Measurements from ENCODE around the gene GNAL.
A peak's percentile ranks its signal among the peaks of the same experiment; 100 is the strongest.

GNAL gene

DNA sequence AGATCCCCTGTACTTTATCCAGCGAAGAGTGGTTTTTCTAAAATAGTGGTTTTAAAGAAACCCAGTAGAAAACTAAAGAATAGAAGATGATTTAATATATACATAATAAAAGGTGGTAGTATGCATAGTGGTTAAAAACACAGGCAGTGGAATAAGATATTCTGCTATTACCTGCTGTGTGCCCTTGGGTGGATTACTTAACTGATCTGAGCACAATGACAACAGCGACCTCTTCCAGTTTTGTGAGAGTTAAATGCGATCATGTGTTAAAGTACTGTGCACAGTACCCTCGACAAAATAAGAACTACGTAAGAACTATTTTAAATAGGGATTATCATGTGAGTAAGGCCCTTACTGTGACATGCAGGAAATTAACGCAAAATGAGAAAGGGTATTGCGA, 132.1 kb downstream of the GNAL start:
- TF ChIP-seq, protein P1, sequence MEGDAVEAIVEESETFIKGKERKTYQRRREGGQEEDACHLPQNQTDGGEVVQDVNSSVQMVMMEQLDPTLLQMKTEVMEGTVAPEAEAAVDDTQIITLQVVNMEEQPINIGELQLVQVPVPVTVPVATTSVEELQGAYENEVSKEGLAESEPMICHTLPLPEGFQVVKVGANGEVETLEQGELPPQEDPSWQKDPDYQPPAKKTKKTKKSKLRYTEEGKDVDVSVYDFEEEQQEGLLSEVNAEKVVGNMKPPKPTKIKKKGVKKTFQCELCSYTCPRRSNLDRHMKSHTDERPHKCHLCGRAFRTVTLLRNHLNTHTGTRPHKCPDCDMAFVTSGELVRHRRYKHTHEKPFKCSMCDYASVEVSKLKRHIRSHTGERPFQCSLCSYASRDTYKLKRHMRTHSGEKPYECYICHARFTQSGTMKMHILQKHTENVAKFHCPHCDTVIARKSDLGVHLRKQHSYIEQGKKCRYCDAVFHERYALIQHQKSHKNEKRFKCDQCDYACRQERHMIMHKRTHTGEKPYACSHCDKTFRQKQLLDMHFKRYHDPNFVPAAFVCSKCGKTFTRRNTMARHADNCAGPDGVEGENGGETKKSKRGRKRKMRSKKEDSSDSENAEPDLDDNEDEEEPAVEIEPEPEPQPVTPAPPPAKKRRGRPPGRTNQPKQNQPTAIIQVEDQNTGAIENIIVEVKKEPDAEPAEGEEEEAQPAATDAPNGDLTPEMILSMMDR (IDR thresholded peaks at IDR 0.05; ENCODE audit: borderline replicate concordance, insufficient read depth, low read depth, low read length) = no peak
- no peak overlapping the region for H3K4me3 ChIP-seq (ENCODE audit: low read depth, low read length)

DNA sequence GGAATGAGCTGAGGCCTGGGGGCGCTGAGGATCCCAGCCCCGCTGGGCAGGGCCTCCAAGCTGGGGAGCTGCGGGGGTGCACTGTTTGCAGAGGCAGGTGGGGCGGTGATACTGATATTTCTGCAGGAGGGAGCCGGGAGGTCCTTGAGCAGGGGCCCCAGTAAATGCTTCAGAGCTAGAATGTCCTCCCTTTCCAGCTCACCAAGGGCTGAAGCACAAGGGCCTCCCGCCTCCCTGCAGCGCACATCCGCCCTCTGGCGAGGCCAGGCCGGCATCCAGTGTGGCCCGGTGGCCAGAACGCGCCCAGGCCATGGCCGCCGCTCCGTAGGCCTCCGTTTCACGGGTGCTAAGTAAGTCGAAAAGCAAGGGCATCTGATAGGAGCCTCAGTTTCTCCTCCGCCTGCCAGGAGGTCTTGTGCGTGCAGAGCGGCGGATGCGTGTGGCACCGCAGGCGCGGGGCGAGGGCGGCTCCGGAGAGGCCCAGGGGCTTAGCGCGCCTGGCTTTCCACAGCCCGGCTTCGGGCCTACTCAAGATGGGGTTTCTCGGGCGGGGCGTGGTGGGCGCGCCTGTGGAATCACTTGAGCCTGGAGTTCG, 132.7 kb downstream of the GNAL start:
- TF ChIP-seq, protein P1 (IDR thresholded peaks at IDR 0.05; ENCODE audit: borderline replicate concordance, insufficient read depth, low read depth, low read length) = no peak
- H3K4me3 ChIP-seq (ENCODE audit: low read depth, low read length) = no peak overlapping the region

DNA sequence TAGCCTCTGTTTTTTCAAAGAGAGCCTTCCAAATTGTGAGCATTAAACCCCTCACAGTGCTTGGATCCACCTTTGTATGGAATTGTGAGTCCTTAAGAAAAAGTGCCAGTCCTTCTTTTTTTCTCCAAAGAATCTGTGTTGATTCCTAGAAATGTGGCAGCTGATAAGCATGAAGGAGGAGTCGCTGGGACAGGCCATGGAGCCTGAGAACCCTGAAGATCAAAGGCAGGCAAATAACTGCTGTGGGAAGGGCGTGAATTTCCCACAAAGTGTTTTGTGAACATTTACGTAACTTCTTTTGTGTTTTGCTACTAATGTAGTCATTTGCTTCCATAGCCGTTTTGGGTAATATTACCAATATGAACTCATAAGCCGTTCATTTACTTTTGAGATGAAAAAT, 134.5 kb downstream of the GNAL start:
- TF ChIP-seq, protein P1 (IDR thresholded peaks at IDR 0.05; ENCODE audit: borderline replicate concordance, insufficient read depth, low read depth, low read length) = no peak
- H3K4me3 ChIP-seq (ENCODE audit: low read depth, low read length) = no peak overlapping the region

DNA sequence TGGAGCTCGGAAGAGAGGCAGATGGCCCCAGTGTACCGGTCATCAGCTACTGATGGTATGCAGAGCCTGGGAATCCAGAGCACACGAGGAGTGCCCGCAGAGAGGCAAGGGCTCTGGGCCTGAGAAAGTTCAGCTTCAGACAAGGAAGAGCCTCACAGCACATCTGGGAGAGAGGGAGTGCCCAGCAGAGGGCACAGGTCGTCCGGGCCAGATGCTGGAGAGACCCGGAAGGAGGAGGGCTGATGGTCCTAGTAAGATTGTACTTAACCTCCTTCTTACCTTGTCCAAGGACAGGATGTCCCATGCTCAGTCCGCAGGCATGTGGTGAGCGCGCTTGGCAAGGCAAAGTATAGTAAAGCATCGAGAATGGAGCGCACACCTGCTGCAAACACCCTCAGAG, 137.8 kb downstream of the GNAL start:
- TF ChIP-seq, protein P1 (IDR thresholded peaks at IDR 0.05; ENCODE audit: borderline replicate concordance, insufficient read depth, low read depth, low read length) = 0 out of 2 replicates have a peak, but pooled peaks have one; percentile 13
- H3K4me3 ChIP-seq (ENCODE audit: low read depth, low read length) = no peak overlapping the region

DNA sequence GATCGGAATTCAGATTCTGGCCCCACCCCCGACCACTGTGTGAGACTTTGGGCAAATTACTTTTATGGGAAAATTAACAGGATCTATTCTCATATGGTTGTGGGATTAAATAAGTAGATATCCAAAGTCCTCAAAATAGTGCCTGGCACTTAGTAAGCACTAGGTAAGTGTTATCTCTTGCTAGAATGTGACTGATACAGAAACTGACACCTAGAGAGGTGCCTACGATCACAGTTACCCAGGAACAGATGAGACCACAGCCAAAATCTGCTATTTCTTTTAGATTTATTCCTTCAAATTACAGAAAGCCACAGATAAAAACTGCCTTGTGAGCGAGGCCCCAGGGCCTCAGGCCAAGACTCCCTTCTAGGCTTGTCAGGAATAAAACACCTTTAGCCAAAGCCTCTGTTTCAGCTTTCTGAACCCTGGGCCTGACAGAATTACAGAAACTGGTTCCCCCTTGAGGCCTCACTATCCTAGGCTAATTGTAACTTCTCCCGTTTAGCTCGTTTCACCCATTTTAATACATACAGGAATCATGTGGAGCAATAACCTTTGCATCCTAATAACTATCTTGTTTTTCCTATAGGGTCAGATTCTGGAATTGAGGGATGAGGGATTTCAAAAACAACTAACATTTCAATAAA, 139.8 kb downstream of the GNAL start:
- TF ChIP-seq, protein P1 (IDR thresholded peaks at IDR 0.05; ENCODE audit: borderline replicate concordance, insufficient read depth, low read depth, low read length) = no peak
- H3K4me3 ChIP-seq (ENCODE audit: low read depth, low read length) = no peak overlapping the region

DNA sequence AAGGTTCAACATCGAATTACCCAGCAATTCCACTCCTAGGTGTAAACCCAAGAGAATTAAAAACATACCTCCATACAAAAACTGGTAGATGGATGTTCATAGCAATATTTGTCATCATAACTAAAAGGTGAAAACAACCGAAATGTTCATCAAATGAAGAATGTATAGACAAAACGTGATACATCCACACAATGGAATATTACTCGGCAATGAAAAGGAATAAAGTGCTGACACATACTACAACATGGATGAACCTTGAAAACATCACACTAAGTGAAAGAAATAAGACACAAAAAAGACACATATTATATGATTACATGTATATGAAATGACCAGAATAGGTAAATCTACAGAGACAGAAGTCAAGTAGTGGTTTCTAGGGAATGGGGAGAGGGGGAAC, 141.5 kb downstream of the GNAL start:
- TF ChIP-seq, protein P1 (IDR thresholded peaks at IDR 0.05; ENCODE audit: borderline replicate concordance, insufficient read depth, low read depth, low read length) = no peak
- no peak overlapping the region for H3K4me3 ChIP-seq (ENCODE audit: low read depth, low read length)

DNA sequence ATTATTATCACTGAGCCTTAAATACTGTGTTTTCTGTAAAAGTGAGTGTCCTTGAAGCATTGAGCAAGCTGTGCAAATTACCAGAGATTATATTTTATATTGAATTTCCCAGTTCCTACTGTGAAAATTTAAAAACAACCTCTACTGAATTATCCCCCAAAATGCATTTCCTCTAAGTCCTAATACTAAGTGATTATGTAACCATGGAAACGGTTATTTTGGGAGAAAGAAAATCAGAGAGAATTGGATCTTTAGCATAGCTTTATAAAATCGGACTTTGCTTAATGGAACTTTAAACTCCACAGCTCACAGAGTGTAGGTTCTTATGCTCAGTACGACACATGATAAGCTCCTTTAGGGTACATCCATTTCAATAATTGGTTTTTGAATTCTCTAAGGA, 142.9 kb downstream of the GNAL start:
- TF ChIP-seq, protein P1 (IDR thresholded peaks at IDR 0.05; ENCODE audit: borderline replicate concordance, insufficient read depth, low read depth, low read length) = no peak
- no peak overlapping the region for H3K4me3 ChIP-seq (ENCODE audit: low read depth, low read length)
